Stimulated activated naive CD8-positive, alpha-beta T cell treated with anti-CD3 and anti-CD28 coated beads, Interleukin-15, amount 100 ng/mL, for 72 hours (primary cell): Measurements from ENCODE around the gene MYNN.

Experiments used
- ATAC-seq: fragments of 150-1000 bp; cut with Tn5 transposase; 2 replicates; pipeline ENCODE4 v1.10.0; 2021; ENCODE audit warnings: mild to moderate bottlenecking, moderate library complexity
- DNase-seq, 2 donors: peaks; one replicate each; pipeline ENCODE4 v3.0.0; 2021 to 2022
- H3K27ac Mint-ChIP-seq, 2 donors: one replicate each; pipeline ENCODE4 v1.8.0; 2022; ENCODE audit warnings: mild to moderate bottlenecking in 2 of 2, mixed read lengths in 2 of 2, moderate library complexity in 2 of 2
- H3K27me3 Mint-ChIP-seq: one replicate; pipeline ENCODE4 v1.8.0; 2022; ENCODE audit warnings: mixed read lengths
- H3K4me1 Mint-ChIP-seq: one replicate; pipeline ENCODE4 v1.8.0; 2022; ENCODE audit warnings: mild to moderate bottlenecking, mixed read lengths
- H3K4me3 Mint-ChIP-seq, 2 donors: one replicate each; pipeline ENCODE4 v1.8.0; 2022; ENCODE audit warnings: mild to moderate bottlenecking in 2 of 2, mixed read lengths in 2 of 2, moderate library complexity in 1 of 2
- H3K9me3 Mint-ChIP-seq, 2 donors: one replicate each; pipeline ENCODE4 v1.8.0; 2022; ENCODE audit warnings: mixed read lengths in 2 of 2

MYNN gene

DNA sequence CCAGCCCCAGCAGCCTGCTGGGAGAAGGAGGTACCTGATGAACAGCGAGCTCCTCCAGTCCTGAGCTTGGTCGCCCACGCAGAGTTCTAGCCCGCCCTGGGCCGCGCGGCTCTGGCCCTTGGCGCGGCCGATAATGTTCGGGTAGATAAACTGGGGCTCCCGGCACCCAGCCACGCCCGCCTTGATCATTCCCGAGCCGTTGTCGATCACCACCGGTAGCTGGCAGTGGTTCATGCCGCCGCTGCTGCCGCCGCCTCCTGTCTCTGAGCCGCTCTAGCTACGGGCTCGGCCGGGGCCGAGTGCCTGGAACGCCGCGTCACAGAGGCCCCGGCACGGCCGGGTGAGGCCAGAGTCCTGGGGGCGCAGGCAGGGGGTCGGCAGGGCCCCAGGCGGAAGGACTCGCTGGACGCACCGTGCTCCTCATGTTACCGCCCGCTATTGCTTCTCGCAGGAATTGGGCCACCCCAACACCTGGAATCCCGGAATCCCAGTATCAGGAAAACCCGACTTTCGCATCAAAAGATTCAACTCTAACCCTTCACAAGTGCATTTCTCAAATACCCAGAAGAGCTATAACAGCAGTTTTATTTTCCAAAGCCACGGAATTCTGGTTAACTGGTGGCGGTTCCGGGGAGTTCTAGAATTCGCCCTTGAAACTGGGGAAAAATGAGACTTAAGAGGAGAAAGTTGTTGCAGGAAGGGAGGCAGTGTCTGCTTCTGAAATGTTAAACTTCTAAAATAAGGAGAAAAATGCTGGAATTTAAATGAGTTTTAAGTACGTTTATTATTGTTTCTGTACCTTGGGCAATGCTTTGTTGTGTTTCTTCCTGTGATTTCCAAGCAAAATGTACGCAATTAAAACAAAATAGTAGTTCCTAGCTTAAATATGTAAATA lies 3.7 kb upstream of the MYNN start, which contains the start of gene ACTRT3:
Gene ACTRT3, minus strand, starts transcription at position 275 of the 895 bp plus-strand sequence. Its CDS starts 41 bp downstream, at position 234.
- DNase-seq (peak; percentile 75 to 76), ATAC-seq (peak; percentile 37)
- Mint-ChIP-seq H3K4me1 (peaks cover 33% of the 10 kb centered on the region), H3K4me3 (peak within 1 kb of the TSS; percentile 83 to 88), H3K27ac (peak within 1 kb of the TSS; percentile 52 to 82), H3K9me3 (no peaks in the 10 kb centered on the region), H3K27me3 (no peaks in the 10 kb centered on the region)

DNA sequence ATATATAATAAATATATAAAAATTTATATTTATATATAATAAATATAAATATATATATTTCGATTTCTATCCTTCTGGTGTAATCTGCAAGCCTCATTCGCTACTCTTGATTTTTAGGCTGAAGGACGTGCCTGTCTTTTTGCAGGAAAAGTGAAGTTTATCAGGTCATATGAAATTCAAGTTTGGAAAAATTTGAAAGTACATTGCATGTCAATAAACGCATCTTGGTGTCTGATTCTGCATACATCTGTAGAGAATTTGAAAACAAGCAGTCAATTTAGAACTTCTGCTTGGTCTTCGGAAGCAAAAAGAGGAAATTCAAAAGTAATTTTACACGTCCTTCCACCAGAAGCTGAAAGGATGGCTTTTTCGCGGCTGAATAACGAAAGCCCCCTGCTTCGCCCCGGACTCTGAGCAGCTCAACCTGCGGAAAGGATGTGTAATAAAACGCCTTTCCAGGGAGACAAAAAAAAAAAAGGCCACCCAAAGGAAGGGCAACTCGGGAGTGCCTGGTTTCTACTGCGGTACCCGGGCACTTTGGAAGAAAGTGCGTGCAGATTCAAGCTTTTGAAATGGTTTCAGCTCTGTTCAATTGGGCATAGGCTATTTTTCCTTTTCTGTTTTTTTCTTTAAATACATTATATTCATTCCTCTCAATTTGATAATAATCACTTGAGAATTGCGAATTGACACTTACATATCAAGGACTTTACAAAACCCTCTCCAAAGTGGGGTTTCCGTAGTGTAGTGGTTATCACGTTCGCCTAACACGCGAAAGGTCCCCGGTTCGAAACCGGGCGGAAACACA lies 1.5 kb upstream of the MYNN start:
- no peaks in the 10 kb centered on the region for H3K9me3 Mint-ChIP-seq
- no peaks in the 10 kb centered on the region for H3K27me3 Mint-ChIP-seq
- ATAC-seq: no peak
- H3K27ac Mint-ChIP-seq: peak overlapping the region; percentile 99 to 100
- peak; percentile 69 to 75 for DNase-seq
- peak overlapping the region; percentile 100 for H3K4me3 Mint-ChIP-seq
- peaks cover 44% of the 10 kb centered on the region for H3K4me1 Mint-ChIP-seq

DNA sequence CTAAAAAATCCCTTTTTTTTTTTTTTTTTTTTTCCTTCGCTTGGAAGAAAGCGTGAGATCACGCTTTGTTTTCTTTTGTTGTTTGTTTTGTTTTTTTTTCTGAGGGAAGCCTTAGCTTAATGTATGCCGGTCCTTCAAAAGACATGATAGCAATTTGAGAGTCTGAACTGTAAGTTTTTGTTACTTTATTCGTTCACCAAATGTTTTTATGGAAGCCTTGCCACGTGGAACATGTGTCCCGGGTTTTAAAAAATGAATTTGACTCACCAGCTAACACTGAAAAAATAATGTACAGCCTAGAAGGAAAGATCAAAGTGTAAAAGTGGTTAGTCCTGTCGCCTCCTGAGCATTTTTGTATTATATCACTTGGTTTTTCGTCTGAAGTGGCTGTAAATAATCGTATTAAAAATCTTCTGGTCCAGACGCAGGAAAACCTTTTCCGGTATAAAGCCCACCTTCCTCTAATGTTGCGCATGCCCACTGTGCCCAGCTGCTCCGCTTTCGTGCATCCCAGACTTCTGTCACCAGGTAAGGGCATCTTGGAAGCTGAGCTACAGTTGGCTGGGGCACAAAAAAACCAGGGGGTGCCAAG lies 795 bp upstream of the MYNN start:
- DNase-seq (peak in 1 of 2 donors; percentile 18), ATAC-seq (peak; percentile 40)
- H3K4me3 Mint-ChIP-seq: peak overlapping the region; percentile 100
- H3K9me3 Mint-ChIP-seq: no peaks in the 10 kb centered on the region
- H3K27me3 Mint-ChIP-seq: no peaks in the 10 kb centered on the region
- H3K4me1 Mint-ChIP-seq: peaks cover 51% of the 10 kb centered on the region
- H3K27ac Mint-ChIP-seq: peak overlapping the region; percentile 99 to 100

DNA sequence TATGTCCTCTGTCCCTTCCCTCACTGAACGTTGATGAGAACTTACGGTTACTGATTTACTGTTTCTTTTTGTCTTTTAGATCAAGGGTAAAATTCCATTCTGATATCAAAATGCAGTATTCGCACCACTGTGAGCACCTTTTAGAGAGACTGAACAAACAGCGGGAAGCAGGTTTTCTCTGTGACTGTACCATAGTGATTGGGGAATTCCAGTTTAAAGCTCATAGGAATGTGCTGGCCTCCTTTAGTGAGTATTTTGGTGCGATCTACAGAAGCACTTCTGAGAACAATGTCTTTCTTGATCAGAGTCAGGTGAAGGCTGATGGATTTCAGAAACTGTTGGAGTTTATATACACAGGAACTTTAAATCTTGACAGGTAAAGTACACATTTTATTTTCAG lies 990 bp downstream of the MYNN start:
- peak overlapping the region; percentile 74 to 100 for H3K27ac Mint-ChIP-seq
- H3K4me1 Mint-ChIP-seq: peaks cover 64% of the 10 kb centered on the region
- ATAC-seq: no peak
- DNase-seq: no peak
- peak overlapping the region; percentile 100 for H3K4me3 Mint-ChIP-seq
- H3K27me3 Mint-ChIP-seq: no peaks in the 10 kb centered on the region
- H3K9me3 Mint-ChIP-seq: no peaks in the 10 kb centered on the region

DNA sequence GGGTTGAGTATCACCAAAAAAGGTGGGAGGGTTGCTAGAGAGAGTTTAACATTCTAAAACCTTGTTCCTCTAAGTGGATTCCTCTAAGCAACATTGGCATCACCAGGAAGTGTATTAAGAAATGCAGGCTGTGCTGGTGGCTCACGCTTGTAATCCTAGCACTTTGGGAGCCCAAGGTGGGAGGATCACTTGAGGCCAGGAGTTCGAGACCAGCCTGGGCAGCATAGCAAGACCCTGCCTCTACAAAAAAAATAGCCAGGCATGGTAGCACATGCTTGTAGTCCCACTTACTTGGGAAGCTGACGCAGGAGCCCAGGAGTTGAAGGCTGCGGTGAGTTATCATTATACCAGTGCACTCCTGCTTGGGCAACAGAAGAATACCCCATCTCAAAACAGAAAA lies 4.6 kb downstream of the MYNN start:
- Mint-ChIP-seq H3K9me3 (no peaks in the 10 kb centered on the region), H3K27me3 (no peaks in the 10 kb centered on the region), H3K4me1 (peaks cover 79% of the 10 kb centered on the region), H3K27ac (no peak overlapping the region), H3K4me3 (no peak overlapping the region)
- ATAC-seq: no peak
- DNase-seq: no peak

DNA sequence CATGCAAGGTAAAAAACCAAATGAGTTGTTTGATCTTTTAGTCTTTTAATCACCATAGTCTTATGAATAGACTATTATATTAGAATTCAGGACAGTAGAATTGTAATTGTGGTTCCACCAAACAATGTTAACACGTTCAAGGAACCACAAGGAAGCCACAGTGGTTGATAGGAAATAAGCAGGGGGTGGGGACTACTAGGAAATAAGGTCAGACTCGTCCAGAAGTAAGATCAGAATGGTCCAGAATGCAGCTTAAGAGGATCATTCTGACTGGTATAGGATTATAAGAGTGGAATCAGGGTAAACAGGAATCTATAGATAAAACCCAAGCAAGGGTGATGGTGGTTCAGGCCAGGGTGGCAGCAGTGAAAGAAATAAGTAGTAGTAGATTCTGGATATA lies 7.5 kb downstream of the MYNN start:
- DNase-seq (no peak), ATAC-seq (peak; percentile 93)
- H3K4me1 Mint-ChIP-seq: peaks cover 54% of the 10 kb centered on the region
- peak overlapping the region in 1 of 2 donors; percentile 60 for H3K4me3 Mint-ChIP-seq
- no peaks in the 10 kb centered on the region for H3K9me3 Mint-ChIP-seq
- peak overlapping the region; percentile 4 to 87 for H3K27ac Mint-ChIP-seq
- no peaks in the 10 kb centered on the region for H3K27me3 Mint-ChIP-seq

DNA sequence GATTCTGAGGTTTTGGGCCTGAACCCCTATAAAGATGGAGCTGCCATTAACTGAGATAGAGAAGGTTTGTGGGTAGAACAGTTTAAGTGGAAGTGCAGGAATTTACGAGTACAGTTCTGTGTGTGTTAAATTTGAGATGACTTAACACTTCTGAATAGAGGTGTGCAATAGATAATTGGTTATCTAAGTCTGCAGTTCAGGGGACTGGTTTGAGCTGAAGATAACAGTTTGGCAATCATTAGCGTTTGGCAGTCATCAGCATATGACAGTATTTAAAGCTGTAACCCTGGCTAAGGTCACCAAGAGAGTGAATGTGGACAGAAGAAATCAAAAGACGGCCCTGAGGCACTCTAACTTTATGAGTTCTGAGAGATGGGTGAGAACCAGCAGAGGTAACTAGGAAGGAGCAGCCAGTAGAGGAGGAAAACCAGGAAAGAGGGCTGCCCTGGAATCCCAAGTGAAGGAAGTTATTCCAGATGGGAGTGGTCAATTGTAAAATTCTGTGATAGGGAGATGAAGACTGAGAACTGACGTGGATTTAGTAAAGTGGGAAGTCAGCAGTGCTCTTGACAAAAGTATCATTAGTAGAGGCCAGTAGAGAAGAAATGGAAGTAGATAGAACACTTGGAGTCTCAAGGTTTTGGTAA lies 8.1 kb downstream of the MYNN start:
- H3K4me1 Mint-ChIP-seq: peaks cover 49% of the 10 kb centered on the region
- no peaks in the 10 kb centered on the region for H3K27me3 Mint-ChIP-seq
- no peak overlapping the region for H3K4me3 Mint-ChIP-seq
- DNase-seq (no peak), ATAC-seq (no peak)
- H3K27ac Mint-ChIP-seq: peak overlapping the region in 1 of 2 donors; percentile 41
- H3K9me3 Mint-ChIP-seq: no peaks in the 10 kb centered on the region

DNA sequence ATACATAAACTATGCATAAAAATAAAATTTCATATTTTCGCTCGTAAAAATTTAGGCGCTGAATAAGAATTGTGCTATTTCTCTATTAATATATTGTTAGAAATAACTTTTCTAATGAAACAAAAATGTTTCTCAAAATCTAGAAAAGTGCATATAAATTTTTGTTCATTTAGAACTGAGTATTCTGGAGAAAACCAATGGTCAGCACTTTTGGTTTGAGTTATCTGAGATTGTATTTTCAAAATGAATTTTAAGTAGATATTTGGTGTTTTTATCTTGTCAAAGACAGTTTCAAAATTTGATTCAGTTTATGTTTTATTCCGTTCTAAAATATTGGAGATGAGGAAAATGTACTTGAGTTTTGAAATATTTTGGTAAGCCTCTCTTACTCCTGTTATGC lies 13.9 kb downstream of the MYNN start:
- no peaks in the 10 kb centered on the region for H3K9me3 Mint-ChIP-seq

DNA sequence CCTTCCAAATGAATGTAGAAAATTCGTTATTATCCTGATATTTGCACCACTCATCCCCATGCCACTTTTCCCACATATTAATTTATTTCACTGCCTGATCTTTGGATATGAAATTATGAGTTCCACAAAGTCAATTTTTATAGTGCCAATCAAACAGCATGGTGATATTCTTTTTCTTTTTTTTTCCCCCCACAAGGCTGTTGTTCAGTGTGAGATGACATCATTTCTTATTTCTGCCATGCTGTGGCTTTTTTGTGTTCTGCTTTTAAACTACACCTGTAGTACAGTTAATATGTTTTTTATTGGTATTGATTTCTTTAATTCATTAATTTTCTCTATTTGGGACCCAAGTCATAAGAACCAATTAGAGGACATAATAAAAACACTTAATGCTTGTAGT lies 14.6 kb downstream of the MYNN start:
- Mint-ChIP-seq H3K9me3 (no peaks in the 10 kb centered on the region), H3K27me3 (no peaks in the 10 kb centered on the region), H3K27ac (no peak overlapping the region), H3K4me1 (no peaks in the 10 kb centered on the region), H3K4me3 (no peak overlapping the region)
- no peak for DNase-seq
- no peak for ATAC-seq

More for the DNA sequence above, 13.9 kb downstream of the MYNN start:
- DNase-seq (no peak), ATAC-seq (no peak)
- H3K4me1 Mint-ChIP-seq: no peaks in the 10 kb centered on the region
- no peaks in the 10 kb centered on the region for H3K27me3 Mint-ChIP-seq
- no peak overlapping the region for H3K27ac Mint-ChIP-seq
- no peak overlapping the region for H3K4me3 Mint-ChIP-seq

DNA sequence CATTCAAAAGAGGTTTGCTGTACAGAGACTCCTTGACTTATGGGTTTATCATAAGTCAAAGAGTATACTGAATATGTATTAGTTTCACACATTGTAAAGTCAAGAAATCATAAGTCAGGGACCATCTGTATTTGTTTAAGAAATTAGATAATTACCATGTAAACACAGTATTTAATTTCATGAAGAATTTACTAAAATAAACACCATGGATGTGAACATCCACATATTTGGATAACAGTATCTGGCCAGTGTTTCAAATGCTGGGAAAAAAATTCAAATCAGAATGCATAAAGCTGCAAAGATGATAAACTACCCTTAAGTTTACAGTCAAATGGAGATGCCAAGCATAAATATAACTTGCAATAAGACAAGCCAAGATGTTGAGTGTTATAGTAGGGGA lies 17.0 kb downstream of the MYNN start:
- Mint-ChIP-seq H3K4me3 (no peak overlapping the region), H3K27ac (peak overlapping the region in 1 of 2 donors; percentile 38), H3K27me3 (no peaks in the 10 kb centered on the region), H3K9me3 (no peaks in the 10 kb centered on the region), H3K4me1 (no peaks in the 10 kb centered on the region)
- ATAC-seq: no peak
- DNase-seq: no peak

DNA sequence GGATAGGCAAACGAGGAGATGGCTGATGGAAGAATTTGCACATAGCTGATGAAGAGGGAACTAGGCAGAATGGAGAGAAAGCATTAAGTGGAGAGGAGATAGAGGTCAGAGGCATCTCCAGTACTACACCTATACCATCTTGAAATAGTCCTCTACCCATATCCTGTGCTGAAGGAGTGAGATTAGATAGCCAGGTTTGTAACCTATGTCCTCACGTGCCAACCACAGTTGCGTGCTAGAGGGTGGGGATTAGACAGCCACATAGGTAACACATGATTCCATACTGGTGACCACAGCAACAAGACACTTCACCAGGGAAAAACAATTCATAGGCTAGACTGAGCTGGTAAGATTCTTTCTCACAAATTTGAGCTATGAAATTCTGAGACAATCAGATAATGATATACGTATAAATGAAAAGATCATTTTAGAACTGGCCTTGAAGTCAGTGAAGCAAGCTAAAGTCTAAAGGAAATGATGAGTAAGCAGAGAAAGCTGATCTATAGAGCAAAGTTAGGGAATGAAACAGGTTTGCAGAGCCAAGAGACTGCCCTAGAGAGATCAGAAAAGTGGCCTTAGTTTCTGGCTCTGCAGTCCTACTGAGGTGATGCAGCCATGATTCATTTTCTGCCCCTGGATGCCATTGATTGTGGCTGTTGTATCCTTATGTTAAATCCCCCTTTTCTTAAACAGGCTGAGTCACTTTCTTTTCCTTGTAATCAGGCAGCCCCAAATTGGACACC lies 17.7 kb downstream of the MYNN start:
- Mint-ChIP-seq H3K4me3 (no peak overlapping the region), H3K27me3 (no peaks in the 10 kb centered on the region), H3K27ac (no peak overlapping the region), H3K4me1 (no peaks in the 10 kb centered on the region), H3K9me3 (no peaks in the 10 kb centered on the region)
- DNase-seq (no peak), ATAC-seq (no peak)

DNA sequence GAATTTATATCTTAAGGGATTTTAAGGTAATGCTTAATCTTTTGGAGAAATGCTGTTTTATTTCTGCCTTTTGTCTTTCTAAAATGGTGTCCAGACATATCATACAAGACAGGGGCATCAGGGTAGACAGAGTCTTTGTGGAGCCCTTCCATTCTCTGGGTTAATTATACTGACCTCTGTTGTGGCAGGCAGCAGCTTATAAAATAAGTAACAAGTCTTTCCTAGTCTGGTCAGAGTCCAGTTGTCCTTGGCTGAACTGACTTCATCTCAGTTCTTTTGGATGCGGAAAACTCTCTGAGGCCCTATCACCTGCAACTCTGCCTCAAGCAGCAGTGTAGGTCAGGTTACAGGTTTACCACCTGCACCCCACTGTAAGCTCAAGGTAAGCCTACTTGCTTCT lies 19.2 kb downstream of the MYNN start:
- Mint-ChIP-seq H3K9me3 (no peaks in the 10 kb centered on the region), H3K27ac (no peak overlapping the region), H3K4me3 (no peak overlapping the region), H3K27me3 (no peaks in the 10 kb centered on the region), H3K4me1 (no peaks in the 10 kb centered on the region)
- ATAC-seq: no peak
- DNase-seq: no peak

DNA sequence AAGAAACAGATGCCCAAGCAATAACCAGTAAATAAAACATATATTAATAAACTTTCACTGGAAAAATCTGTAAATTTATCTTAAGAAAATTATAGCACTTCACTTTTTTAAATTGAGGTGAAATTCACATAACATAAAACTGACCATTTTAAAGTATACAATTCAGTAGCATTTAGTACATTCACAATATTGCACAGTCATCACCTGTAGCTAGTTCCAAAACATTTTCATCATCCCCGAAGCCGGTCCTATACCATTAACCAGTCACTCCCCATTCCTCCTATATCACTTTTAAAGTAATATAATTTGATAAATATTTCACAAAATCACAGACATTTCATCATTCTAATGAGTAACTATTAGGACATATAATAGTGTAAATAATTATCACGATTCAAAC lies 31.5 kb downstream of the MYNN start:
- H3K4me1 Mint-ChIP-seq: peaks cover 6% of the 10 kb centered on the region
- no peaks in the 10 kb centered on the region for H3K9me3 Mint-ChIP-seq
- no peak overlapping the region for H3K27ac Mint-ChIP-seq
- no peak overlapping the region for H3K4me3 Mint-ChIP-seq
- ATAC-seq (no peak), DNase-seq (no peak)
- no peaks in the 10 kb centered on the region for H3K27me3 Mint-ChIP-seq

DNA sequence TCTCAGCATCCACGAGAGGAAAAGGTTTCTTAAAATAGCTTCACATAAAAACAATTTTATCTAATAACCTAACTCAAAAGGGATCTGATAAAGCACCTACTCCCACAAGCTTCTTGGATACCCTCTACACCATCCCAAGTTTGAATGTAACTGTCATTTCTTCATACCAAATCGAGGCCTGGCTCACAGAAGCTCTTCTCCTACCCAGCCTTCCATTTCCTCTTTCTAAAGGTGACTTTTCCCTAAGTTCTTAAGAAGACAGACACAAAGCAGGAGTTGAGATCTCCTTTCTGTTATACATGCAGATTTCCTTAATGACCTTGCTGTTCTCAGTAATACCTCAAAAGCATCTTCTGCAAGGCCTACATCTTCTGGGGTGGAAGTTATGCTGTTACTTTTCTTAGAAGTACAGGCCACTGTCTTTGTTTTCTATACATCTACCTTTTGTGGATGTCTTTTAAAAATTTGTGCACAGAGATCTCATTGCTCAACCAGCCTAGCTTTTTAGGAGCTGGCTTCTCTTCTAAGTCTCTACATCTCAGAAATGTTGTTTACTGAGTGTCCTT lies 36.1 kb downstream of the MYNN start:
- no peak overlapping the region for H3K27ac Mint-ChIP-seq
- H3K4me1 Mint-ChIP-seq: peaks cover 32% of the 10 kb centered on the region
- no peaks in the 10 kb centered on the region for H3K9me3 Mint-ChIP-seq
- no peak overlapping the region for H3K4me3 Mint-ChIP-seq
- H3K27me3 Mint-ChIP-seq: peaks cover 10% of the 10 kb centered on the region
- DNase-seq (no peak), ATAC-seq (no peak)
